HFFc6 (cell line): ENCODE results near the gene SLC25A21. TPM values are rescaled to one million over a fixed set of nuclear protein-coding genes. Genes with fewer than 3 reads are reported as not detected.

ENCODE experiments used
- DNase-seq: peaks from one replicate; pipeline ENCODE4 v3.0.0-alpha.2; 2018
- H3K27ac Mint-ChIP-seq: 2 replicates; pipeline ENCODE4 v1.8.0; 2020; ENCODE audit warnings: mild to moderate bottlenecking, mixed read lengths
- H3K27me3 Mint-ChIP-seq: 2 replicates; pipeline ENCODE4 v1.8.0; 2021; ENCODE audit warnings: mild to moderate bottlenecking, moderate library complexity, mixed read lengths; ENCODE audit not compliant: insufficient read depth
- H3K36me3 Mint-ChIP-seq: 2 replicates; pipeline ENCODE4 v1.8.0; 2021; ENCODE audit warnings: low read depth, mixed read lengths
- H3K4me1 Mint-ChIP-seq: 2 replicates; pipeline ENCODE4 v1.8.0; 2020; ENCODE audit warnings: low read depth, mixed read lengths
- H3K4me3 Mint-ChIP-seq: 2 replicates; pipeline ENCODE4 v1.8.0; 2020; ENCODE audit warnings: mild to moderate bottlenecking, moderate library complexity, mixed read lengths
- H3K9me3 Mint-ChIP-seq: 2 replicates; pipeline ENCODE4 v1.8.0; 2020; ENCODE audit warnings: mild to moderate bottlenecking, mixed read lengths
- total RNA-seq, 6 experiments: library from RNA; stranded (reverse); fragmentation: NEBNext Ultra II Directional; extraction: Animal tissue kit (Norgen Biotek cat#: 25700); gene quantifications; 2 replicates in 1 of 6; 3 replicates in 5 of 6; pipeline ENCODE4 v1.2.3, GENCODE V29; 2021
- TF ChIP-seq, protein P1 (sequence below): fragments of 200-600 bp; sonication (generic); IDR thresholded peaks from 2 replicates; pipeline ENCODE4 v1.5.0; 2021; ENCODE audit warnings: antibody characterized with exemption, mild to moderate bottlenecking

Gene SLC25A21
- total RNA-seq, 6 experiments from 2014 or later: 0.33 to 1.1 (median 0.47) TPM

DNA sequence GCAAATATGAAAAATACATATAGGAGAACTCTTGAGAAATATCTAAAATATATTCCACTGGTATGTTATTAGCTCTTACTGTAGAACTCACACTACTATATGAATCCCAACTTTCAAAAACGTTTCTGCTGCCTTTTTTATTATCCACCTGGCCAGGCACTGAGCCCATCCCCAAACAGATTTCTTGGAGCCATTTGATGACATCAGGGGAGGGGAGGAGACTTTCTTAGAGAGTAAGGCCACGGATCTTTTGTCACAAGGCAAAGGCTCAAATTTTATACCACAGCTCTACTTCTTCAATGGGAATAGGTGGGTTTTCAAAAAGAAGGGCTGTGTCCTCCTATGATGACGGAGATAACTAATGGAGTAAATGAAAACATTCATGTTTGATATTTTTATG lies 83.0 kb downstream of the SLC25A21 start:
- TF ChIP-seq, protein P1, sequence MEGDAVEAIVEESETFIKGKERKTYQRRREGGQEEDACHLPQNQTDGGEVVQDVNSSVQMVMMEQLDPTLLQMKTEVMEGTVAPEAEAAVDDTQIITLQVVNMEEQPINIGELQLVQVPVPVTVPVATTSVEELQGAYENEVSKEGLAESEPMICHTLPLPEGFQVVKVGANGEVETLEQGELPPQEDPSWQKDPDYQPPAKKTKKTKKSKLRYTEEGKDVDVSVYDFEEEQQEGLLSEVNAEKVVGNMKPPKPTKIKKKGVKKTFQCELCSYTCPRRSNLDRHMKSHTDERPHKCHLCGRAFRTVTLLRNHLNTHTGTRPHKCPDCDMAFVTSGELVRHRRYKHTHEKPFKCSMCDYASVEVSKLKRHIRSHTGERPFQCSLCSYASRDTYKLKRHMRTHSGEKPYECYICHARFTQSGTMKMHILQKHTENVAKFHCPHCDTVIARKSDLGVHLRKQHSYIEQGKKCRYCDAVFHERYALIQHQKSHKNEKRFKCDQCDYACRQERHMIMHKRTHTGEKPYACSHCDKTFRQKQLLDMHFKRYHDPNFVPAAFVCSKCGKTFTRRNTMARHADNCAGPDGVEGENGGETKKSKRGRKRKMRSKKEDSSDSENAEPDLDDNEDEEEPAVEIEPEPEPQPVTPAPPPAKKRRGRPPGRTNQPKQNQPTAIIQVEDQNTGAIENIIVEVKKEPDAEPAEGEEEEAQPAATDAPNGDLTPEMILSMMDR: no peak
- no peak overlapping the region for H3K27ac Mint-ChIP-seq
- no peaks in the 10 kb centered on the region for H3K36me3 Mint-ChIP-seq
- H3K4me1 Mint-ChIP-seq: peaks cover 15% of the 10 kb centered on the region
- no peaks in the 10 kb centered on the region for H3K9me3 Mint-ChIP-seq
- no peak for DNase-seq
- H3K27me3 Mint-ChIP-seq: no peaks in the 10 kb centered on the region
- no peak overlapping the region for H3K4me3 Mint-ChIP-seq

DNA sequence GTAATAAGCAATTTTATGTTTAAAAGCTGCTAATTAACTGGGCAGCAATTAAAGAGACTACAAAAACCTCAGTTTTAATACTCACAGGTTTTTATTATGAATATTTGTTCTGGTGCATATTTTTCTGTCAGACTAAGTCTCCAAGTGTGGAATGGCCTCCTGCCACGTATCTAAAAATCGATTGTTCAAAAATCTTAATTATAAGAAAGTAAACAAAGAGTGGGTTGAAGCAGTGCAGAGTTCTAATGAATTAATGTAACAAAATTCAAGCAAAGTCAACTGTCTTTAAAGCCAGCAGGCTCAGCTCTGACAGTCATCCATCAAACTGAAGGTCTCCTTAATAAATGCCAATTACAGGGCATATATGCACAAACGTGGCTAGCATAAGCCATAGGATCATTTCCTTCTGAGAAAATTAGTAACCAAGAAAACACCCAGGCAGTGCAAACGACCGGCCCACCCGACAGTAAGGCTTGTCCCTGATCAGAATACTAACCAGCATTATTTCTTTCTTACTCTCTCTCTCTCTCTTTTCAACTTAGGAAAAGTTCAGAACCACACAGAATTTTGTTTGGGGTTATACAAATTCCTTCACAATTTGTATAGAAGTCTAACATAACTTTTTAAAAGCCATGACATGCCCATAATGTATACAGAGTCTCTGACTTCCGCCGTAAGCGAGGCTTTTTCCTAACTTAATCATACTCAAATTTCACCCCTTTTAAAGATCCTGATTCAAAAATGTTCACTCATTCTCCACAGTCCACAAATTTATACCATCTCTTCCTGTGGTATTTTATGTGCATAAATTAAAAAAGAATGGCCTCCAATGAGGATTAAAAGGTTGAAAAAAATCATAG lies 83.8 kb downstream of the SLC25A21 start:
- Mint-ChIP-seq H3K27ac (no peak overlapping the region), H3K9me3 (no peaks in the 10 kb centered on the region), H3K36me3 (no peaks in the 10 kb centered on the region), H3K27me3 (no peaks in the 10 kb centered on the region), H3K4me1 (peaks cover 15% of the 10 kb centered on the region), H3K4me3 (no peak overlapping the region)
- DNase-seq: no peak
- TF ChIP-seq, protein P1: no peak

DNA sequence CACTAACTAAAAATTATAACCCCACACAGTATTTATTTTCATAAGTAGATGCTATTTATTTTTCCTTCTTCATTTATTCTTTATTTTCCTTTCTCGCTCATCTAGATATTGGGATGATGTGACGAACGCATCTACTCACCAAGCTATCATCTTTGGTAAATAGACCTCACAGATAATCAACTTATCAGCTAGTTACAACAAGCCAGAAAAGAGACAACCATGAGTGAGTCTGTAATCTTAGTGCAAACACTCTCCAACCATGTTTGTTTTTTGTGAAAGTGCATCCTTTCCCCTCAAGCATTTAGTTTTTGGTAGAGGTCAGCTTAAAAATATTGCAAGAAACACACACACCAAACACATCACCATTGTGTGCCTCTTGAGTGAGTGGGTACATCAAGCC lies 84.9 kb downstream of the SLC25A21 start:
- H3K27me3 Mint-ChIP-seq: no peaks in the 10 kb centered on the region
- H3K36me3 Mint-ChIP-seq: no peaks in the 10 kb centered on the region
- no peak overlapping the region for H3K4me3 Mint-ChIP-seq
- peaks cover 15% of the 10 kb centered on the region for H3K4me1 Mint-ChIP-seq
- H3K9me3 Mint-ChIP-seq: no peaks in the 10 kb centered on the region
- no peak overlapping the region for H3K27ac Mint-ChIP-seq
- TF ChIP-seq, protein P1: no peak
- DNase-seq: no peak

DNA sequence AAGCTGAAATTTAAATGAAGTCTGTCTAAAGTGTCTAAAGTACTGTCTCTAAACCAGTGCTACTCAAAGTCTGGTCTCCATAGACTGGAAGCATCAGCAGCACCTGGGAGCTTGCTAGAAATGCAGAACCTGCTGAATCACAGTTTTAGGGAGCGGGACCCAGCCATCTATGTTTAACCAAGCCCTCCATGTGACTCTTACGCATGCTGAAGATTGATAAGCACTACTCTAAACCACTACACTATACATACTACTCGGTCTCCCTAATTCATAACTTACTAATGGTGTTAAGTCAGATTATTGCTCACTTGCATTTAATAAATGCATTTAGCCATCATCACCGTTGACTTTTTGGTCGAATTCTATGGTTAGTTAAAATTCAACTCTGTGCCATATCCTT lies 88.8 kb downstream of the SLC25A21 start:
- Mint-ChIP-seq H3K27me3 (peaks cover 2% of the 10 kb centered on the region), H3K4me1 (no peaks in the 10 kb centered on the region; the same call in 1 of the 2 replicates), H3K36me3 (no peaks in the 10 kb centered on the region), H3K9me3 (no peaks in the 10 kb centered on the region), H3K27ac (no peak overlapping the region), H3K4me3 (no peak overlapping the region)
- no peak for DNase-seq
- TF ChIP-seq, protein P1: no peak

DNA sequence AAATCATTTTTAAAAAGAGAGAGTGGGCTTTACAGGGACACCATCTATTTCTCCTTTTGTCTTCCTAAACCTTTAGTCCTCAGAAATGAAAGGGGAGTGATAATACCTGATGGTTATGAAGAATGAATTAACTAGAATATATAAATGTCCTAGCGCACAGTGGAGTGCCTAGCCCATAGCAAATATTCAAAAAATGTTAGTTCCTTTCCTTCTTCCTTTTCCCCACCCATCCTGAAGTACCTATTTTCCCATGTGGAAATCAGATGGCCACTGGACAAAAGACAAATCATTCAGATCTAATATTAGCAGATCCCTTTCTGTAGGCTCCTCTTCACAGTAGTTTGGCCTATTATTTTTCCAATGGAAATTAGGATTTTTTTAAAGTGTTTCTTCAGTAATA lies 90.0 kb downstream of the SLC25A21 start:
- Mint-ChIP-seq H3K9me3 (no peaks in the 10 kb centered on the region), H3K36me3 (no peaks in the 10 kb centered on the region), H3K27me3 (peaks cover 2% of the 10 kb centered on the region), H3K4me3 (no peak overlapping the region), H3K27ac (no peak overlapping the region), H3K4me1 (no peaks in the 10 kb centered on the region)
- DNase-seq: no peak
- TF ChIP-seq, protein P1: no peak
